SK-N-SH treated with all-trans-retinoic acid at 6 μM for 48 hours (cell line): ENCODE data around the gene DDRGK1.

Source experiments
- ATAC-seq: fragments of 200-7000 bp; cut with Tn5 transposase; 3 replicates; pipeline ENCODE4 v1.9.1; 2020; ENCODE audit warnings: mild to moderate bottlenecking, moderate library complexity
- ARNTL ChIP-seq: fragments of 450-650 bp; formaldehyde crosslinking; IDR thresholded peaks from 2 replicates; pipeline ENCODE4 v1.5.0; 2020; ENCODE audit warnings: low read depth, mild to moderate bottlenecking, moderate library complexity, borderline replicate concordance
- BACH2 ChIP-seq: fragments of 250-450 bp; sonication (Bioruptor Pico); IDR thresholded peaks from 2 replicates; pipeline ENCODE4 v1.9.0; 2021; ENCODE audit warnings: mild to moderate bottlenecking, borderline replicate concordance
- CSDC2 ChIP-seq: fragments of 250-450 bp; sonication (Bioruptor Pico); IDR thresholded peaks from 2 replicates; pipeline ENCODE4 v1.5.0; 2020; ENCODE audit warnings: mild to moderate bottlenecking, moderate library complexity
- ESRRG ChIP-seq: fragments of 250-450 bp; sonication (Bioruptor Pico); IDR thresholded peaks from 2 replicates; pipeline ENCODE4 v1.6.1; 2021; ENCODE audit warnings: mild to moderate bottlenecking
- GLIS3 ChIP-seq: fragments of 250-450 bp; sonication (Bioruptor Pico); IDR thresholded peaks from 2 replicates; pipeline ENCODE4 v1.5.0; 2020; ENCODE audit warnings: mild to moderate bottlenecking, moderate library complexity
- OSR1 ChIP-seq: fragments of 250-450 bp; sonication (Bioruptor Pico); IDR thresholded peaks from 2 replicates; pipeline ENCODE4 v1.8.0; 2022; ENCODE audit warnings: moderate library complexity, mild to moderate bottlenecking, inconsistent platforms
- PATZ1 ChIP-seq: fragments of 250-450 bp; sonication (Bioruptor Pico); IDR thresholded peaks from 2 replicates; pipeline ENCODE4 v1.8.0; 2020; ENCODE audit warnings: mild to moderate bottlenecking, moderate library complexity, borderline replicate concordance
- POU6F1 ChIP-seq: fragments of 250-450 bp; sonication (Bioruptor Pico); IDR thresholded peaks from 2 replicates; pipeline ENCODE4 v1.8.0; 2021; ENCODE audit warnings: low read depth, mild to moderate bottlenecking, moderate library complexity, borderline replicate concordance
- PPARA ChIP-seq: fragments of 250-450 bp; sonication (Bioruptor Pico); IDR thresholded peaks from 2 replicates; pipeline ENCODE4 v1.5.0; 2020; ENCODE audit warnings: mild to moderate bottlenecking, borderline replicate concordance
- RARB ChIP-seq: fragments of 250-450 bp; sonication (Bioruptor Pico); IDR thresholded peaks from 2 replicates; pipeline ENCODE4 v1.8.0; 2021; ENCODE audit warnings: mild to moderate bottlenecking, moderate library complexity
- SNAI2 ChIP-seq: fragments of 250-450 bp; sonication (Bioruptor Pico); IDR thresholded peaks from 2 replicates; pipeline ENCODE4 v1.5.0; 2020; ENCODE audit warnings: mild to moderate bottlenecking, moderate library complexity
- TCF4 ChIP-seq: fragments of 250-450 bp; sonication (Bioruptor Pico); IDR thresholded peaks from 2 replicates; pipeline ENCODE4 v1.8.0; 2021; ENCODE audit warnings: mild to moderate bottlenecking, moderate library complexity, borderline replicate concordance
- TOX ChIP-seq: fragments of 250-450 bp; sonication (Bioruptor Pico); IDR thresholded peaks from 2 replicates; pipeline ENCODE4 v1.8.0; 2021; ENCODE audit warnings: mild to moderate bottlenecking, moderate library complexity, borderline replicate concordance
- TSHZ2 ChIP-seq: fragments of 250-450 bp; sonication (Bioruptor Pico); IDR thresholded peaks from 2 replicates; pipeline ENCODE4 v1.5.0; 2020; ENCODE audit warnings: mild to moderate bottlenecking, moderate library complexity
- ZC3H10 ChIP-seq: fragments of 250-450 bp; sonication (Bioruptor Pico); IDR thresholded peaks from 2 replicates; pipeline ENCODE4 v1.5.1; 2021; ENCODE audit warnings: mild to moderate bottlenecking, moderate library complexity
- ZFP3 ChIP-seq: fragments of 250-450 bp; sonication (Bioruptor Pico); IDR thresholded peaks from 2 replicates; pipeline ENCODE4 v1.5.0; 2020; ENCODE audit warnings: mild to moderate bottlenecking, moderate library complexity
- ZFP30 ChIP-seq: fragments of 450-650 bp; formaldehyde crosslinking; IDR thresholded peaks from 2 replicates; pipeline ENCODE4 v1.5.0; 2022; ENCODE audit warnings: mild to moderate bottlenecking, moderate library complexity
- ZNF565 ChIP-seq: fragments of 450-650 bp; formaldehyde crosslinking; conservative IDR thresholded peaks from 2 replicates; pipeline ENCODE4 v1.5.0; 2020; ENCODE audit warnings: low read depth, mild to moderate bottlenecking, moderate library complexity
- ZNF70 ChIP-seq: fragments of 450-650 bp; formaldehyde crosslinking; IDR thresholded peaks from 2 replicates; pipeline ENCODE4 v1.5.0; 2020; ENCODE audit warnings: mild to moderate bottlenecking, moderate library complexity
- ZNF8 ChIP-seq: fragments of 450-650 bp; formaldehyde crosslinking; IDR thresholded peaks from 2 replicates; pipeline ENCODE4 v1.5.0; 2020; ENCODE audit warnings: mild to moderate bottlenecking, moderate library complexity
- TF ChIP-seq, protein P1 (sequence below): fragments of 250-450 bp; sonication (Bioruptor Pico); IDR thresholded peaks from 2 replicates; pipeline ENCODE4 v1.5.1; 2020; ENCODE audit warnings: low read depth, mild to moderate bottlenecking, moderate library complexity

DDRGK1 gene

DNA sequence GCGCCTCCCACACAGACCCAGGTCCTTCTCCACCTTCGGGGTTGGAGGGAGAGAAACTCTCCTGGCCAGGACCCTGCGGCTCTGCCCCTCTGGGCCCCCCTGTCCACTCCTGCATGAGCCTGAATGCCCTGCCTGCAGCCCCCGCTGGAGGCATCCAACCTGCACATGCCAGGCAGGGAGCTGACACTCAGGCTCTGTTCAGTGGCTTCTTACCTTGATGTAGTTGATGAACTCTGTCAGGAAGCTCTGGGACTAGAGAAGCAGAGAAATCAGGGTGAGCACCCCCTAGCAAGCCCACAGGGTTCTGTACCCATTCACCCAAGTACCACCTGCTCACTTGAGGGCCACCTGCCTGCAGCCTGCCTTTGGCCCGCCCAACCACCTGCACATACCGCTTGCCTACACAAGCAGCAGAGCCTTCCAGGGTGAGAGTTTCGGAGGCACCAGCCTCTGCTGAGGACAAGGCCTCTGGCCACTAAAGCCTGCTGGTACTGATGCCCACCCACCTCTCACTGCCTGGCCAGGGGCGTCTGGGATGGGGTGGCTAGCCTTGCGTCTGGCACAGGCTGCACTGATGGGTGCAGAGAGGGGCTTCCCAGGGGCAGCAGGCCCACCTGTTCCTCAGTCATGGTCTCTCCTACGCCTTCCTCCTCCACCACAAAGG lies 9.7 kb downstream of the DDRGK1 start (continued):
- TF ChIP-seq, protein P1, sequence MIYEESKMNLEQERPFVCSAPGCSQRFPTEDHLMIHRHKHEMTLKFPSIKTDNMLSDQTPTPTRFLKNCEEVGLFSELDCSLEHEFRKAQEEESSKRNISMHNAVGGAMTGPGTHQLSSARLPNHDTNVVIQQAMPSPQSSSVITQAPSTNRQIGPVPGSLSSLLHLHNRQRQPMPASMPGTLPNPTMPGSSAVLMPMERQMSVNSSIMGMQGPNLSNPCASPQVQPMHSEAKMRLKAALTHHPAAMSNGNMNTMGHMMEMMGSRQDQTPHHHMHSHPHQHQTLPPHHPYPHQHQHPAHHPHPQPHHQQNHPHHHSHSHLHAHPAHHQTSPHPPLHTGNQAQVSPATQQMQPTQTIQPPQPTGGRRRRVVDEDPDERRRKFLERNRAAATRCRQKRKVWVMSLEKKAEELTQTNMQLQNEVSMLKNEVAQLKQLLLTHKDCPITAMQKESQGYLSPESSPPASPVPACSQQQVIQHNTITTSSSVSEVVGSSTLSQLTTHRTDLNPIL = no peak
- TF ChIP-seq SNAI2 (CRISPR knock-in tag) = no peak
- TF ChIP-seq ZFP3 (CRISPR knock-in tag) = no peak
- TF ChIP-seq, all 23 proteins: peak for 0

DNA sequence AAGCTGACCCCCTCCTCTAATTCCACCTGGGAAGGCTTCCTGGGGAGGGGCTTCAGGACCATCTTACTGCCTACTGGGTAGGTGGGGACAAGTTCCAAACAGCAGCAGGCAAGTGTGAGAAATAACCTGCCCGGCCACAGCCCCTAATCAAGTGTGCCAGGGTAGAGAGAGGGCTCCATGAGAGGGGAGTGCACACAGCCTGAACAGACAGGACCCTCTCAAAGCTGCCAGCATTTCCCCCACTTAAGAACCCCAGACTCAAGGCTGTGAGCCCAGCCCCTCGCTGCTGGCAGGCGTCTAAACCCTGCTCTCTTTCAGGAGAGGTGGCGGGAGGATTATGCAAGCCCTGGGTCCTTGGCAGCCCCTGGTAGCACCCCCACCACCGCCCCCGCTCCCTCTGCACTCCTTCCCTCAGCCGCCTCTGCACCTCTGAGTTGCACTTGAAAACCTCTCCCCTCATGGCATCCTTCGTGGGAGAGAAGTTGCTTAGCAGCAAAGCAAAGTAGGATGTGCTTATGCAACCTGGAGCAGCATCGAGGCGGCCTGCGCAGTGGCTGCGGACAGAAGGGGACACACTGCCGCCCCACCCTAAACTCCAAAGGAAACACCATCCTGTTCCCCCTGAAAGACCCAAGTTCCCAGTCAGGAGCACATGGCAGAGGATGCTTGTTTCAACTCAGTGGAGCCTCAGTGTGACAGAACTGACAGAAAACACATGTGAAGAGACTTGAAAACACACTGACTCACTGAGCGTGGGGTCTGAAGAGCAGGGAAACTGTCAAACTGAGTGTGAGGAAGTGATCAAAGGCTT lies 10.5 kb downstream of the DDRGK1 start:
- TF ChIP-seq POU6F1 (CRISPR knock-in tag) = no peak
- no peak for TF ChIP-seq ZFP30 (CRISPR knock-in tag)
- TF ChIP-seq BACH2 = no peak
- TF ChIP-seq RARB (CRISPR knock-in tag) = no peak
- no peak for TF ChIP-seq PATZ1
- no peak for TF ChIP-seq OSR1 (CRISPR knock-in tag)
- no peak for TF ChIP-seq SNAI2 (CRISPR knock-in tag)
- TF ChIP-seq ESRRG (CRISPR knock-in tag) = no peak
- no peak for TF ChIP-seq ZC3H10
- no peak for TF ChIP-seq TOX (CRISPR knock-in tag)
- TF ChIP-seq TCF4 (CRISPR knock-in tag) = no peak
- no peak for TF ChIP-seq ZFP3 (CRISPR knock-in tag)
- no peak for TF ChIP-seq PPARA (CRISPR knock-in tag)
- TF ChIP-seq TSHZ2 = no peak
- no peak for TF ChIP-seq GLIS3 (CRISPR knock-in tag)
- TF ChIP-seq ZNF565 (CRISPR knock-in tag) = no peak
- TF ChIP-seq, protein P1 = no peak
- no peak for TF ChIP-seq ZNF8
- no peak for TF ChIP-seq ZNF70 (CRISPR knock-in tag)
- ATAC-seq = no peak

GRCh38 chr20:3192226-3193015 lies 12.1 kb downstream of the DDRGK1 start:
- no peak for ATAC-seq
- no peak for TF ChIP-seq GLIS3 (CRISPR knock-in tag)
- TF ChIP-seq ZFP3 (CRISPR knock-in tag) = no peak
- TF ChIP-seq ZNF565 (CRISPR knock-in tag) = no peak
- no peak for TF ChIP-seq PPARA (CRISPR knock-in tag)
- no peak for TF ChIP-seq CSDC2
- no peak for TF ChIP-seq OSR1 (CRISPR knock-in tag)
- TF ChIP-seq PATZ1 = no peak
- no peak for TF ChIP-seq TSHZ2
- no peak for TF ChIP-seq TOX (CRISPR knock-in tag)
- no peak for TF ChIP-seq ZC3H10
- no peak for TF ChIP-seq SNAI2 (CRISPR knock-in tag)
- no peak for TF ChIP-seq ARNTL (CRISPR knock-in tag)
